ENCODE data around the gene CEACAM7.

GRCh38 chr19:41698746-41699230 lies 10.7 kb upstream of the CEACAM7 start:
- TF ChIP-seq POLR2A (IDR thresholded peaks at IDR 0.05) (no peak), POLR2AphosphoS5 (IDR thresholded peaks at IDR 0.05; ENCODE audit: insufficient read depth in 1 of 2, low read depth in 1 of 2) (no peak)
- TF ChIP-seq, protein P1, sequence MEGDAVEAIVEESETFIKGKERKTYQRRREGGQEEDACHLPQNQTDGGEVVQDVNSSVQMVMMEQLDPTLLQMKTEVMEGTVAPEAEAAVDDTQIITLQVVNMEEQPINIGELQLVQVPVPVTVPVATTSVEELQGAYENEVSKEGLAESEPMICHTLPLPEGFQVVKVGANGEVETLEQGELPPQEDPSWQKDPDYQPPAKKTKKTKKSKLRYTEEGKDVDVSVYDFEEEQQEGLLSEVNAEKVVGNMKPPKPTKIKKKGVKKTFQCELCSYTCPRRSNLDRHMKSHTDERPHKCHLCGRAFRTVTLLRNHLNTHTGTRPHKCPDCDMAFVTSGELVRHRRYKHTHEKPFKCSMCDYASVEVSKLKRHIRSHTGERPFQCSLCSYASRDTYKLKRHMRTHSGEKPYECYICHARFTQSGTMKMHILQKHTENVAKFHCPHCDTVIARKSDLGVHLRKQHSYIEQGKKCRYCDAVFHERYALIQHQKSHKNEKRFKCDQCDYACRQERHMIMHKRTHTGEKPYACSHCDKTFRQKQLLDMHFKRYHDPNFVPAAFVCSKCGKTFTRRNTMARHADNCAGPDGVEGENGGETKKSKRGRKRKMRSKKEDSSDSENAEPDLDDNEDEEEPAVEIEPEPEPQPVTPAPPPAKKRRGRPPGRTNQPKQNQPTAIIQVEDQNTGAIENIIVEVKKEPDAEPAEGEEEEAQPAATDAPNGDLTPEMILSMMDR (IDR thresholded peaks at IDR 0.05): no peak

Data from vagina (tissue), 2 donors.